ENCODE data around the gene ZNF561. TPM values are rescaled to one million over a fixed set of nuclear protein-coding genes. Genes with fewer than 3 reads are reported as not detected.

ZNF561 gene
- total RNA-seq, result 63.2 TPM

DNA sequence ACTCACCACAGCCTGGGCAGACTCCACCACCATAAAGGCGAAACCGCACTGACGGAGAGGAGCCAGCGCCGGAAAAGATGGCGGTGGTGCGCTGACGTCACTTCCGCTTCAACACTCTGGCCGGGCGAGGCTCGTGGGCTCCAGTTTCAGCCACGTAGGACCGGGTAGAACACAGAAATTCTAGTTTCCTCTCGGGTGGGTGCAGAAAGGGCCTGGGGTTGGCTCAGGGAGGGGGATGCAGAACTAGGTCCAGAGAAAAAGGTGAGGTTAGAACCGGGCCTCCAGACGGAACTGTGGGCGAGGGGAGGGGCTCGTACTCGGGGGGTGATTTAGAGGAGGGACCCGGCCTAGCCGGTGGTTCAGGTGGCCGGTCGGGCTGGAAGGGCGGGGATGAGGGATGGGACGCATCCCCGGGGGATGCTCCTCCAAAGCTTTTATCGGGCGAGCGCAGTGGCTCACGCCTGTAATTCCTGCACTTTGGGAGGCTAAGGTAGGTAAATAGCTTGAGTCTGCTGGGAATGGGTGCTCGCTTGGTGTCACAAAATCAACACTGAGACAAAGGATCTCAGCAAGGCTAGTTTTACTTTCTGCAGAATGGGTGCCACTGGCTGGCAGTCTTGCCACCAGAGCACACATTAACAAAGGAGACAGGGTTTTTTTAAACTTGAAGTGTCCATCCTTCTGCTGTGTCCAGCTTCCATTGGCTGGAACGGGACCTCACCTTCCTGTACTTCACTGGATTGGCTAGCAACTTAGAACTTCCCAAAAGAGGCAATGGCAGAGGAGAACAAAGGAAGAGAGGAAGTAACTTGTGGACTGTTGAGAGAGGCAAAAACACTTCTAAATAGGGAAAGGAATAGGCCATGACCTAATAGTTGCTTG is at the start of gene ZNF561:
TSS of gene ZNF561 (minus strand) at position 77 of the 882 bp plus-strand sequence. CDS start 1,776 bp downstream, outside the sequence.

DNA sequence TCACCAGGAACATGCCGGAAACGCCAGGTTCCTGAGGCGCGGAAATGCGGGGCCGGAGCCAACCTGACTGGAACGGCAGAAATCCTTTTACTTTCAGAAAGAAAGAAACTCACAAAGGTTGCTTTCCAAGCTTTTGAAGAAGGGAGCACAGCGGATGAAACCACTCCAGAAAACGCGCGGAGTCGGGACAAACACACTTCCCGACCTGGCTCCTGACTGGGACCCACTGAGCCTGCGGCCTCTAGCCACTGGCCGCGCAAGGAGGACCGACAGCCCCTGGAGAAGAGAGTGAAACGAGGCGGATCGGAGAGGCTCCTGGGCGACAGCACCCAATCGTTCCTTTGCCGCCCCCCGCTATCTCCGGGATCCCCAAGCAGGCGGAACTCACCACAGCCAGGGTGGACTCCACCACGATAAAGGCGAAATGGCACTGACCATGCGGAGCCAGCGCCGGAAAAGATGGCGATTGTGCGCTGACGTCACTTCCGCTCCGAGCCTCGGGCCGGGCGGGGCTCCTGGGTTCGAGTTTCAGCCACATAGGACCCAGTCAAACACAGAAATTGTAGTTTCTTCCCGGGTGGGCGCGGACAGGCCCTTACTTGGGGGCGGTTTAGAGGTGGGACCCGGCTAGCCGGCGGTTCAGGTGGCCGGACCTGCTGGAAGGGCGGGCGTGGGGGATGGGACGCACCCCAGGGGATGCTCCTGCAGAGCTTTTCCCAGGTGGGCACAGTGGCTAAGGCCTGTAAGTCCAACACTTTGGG is 36.8 kb downstream of the ZNF561 start, which contains the start of gene ZNF121:
TSS of gene ZNF121 (minus strand) at position 432 of the 761 bp plus-strand sequence. CDS start 16,407 bp downstream, outside the sequence.

Other genes with a start within 250 kb of the ZNF561 start
- gene ZNF266, start 185.7 kb downstream of the ZNF561 start, total RNA-seq, result 37.6 TPM
- 0.63 TPM for gene ZNF560, start 122.6 kb downstream of the ZNF561 start, total RNA-seq
- gene ZNF426, start 82.6 kb downstream of the ZNF561 start, total RNA-seq, result 22.2 TPM
- gene ZNF121, start 36.7 kb downstream of the ZNF561 start, total RNA-seq, result 80.4 TPM
- 85.1 TPM for gene ZNF562, start 53.9 kb upstream of the ZNF561 start, total RNA-seq
- gene ZNF846, start 147.5 kb upstream of the ZNF561 start, total RNA-seq, result 45.4 TPM
- gene FBXL12, start 197.8 kb upstream of the ZNF561 start, total RNA-seq, result 17.5 TPM
- gene UBL5, start 206.7 kb upstream of the ZNF561 start, total RNA-seq, result 112 TPM
- gene PIN1, start 214.1 kb upstream of the ZNF561 start, total RNA-seq, result 67.0 TPM